DND-41 (cell line): ENCODE measurements around the gene CCDC60.

Experiments
- ATAC-seq: fragments of 200-7000 bp; cut with Tn5 transposase; 3 replicates; pipeline ENCODE4 v1.9.1; 2021; ENCODE audit warnings: low read depth; ENCODE audit not compliant: insufficient read depth
- DNase-seq: peaks from one replicate; pipeline ENCODE4 v3.0.0-alpha.2; 2020
- H2AFZ ChIP-seq: 2 replicates; pipeline ENCODE4 v1.6.0; 2012; ENCODE audit warnings: low read depth, low read length
- H3K27ac ChIP-seq: 2 replicates; pipeline ENCODE4 v1.5.1; 2012; ENCODE audit warnings: low read length, inconsistent platforms
- H3K27me3 ChIP-seq: fragments of 200-600 bp; sonication (generic); 2 replicates; pipeline ENCODE4 v1.6.0; 2012; ENCODE audit warnings: low read length, mild to moderate bottlenecking, inconsistent platforms; ENCODE audit not compliant: insufficient read depth, poor library complexity
- H3K36me3 ChIP-seq: 2 replicates; pipeline ENCODE4 v1.5.1; 2012; ENCODE audit warnings: low read length, inconsistent platforms; ENCODE audit not compliant: insufficient read depth
- H3K4me1 ChIP-seq: 2 replicates; pipeline ENCODE4 v1.5.1; 2012; ENCODE audit warnings: mild to moderate bottlenecking, low read length; ENCODE audit not compliant: insufficient read depth
- H3K4me2 ChIP-seq: 2 replicates; pipeline ENCODE4 v1.6.0; 2012; ENCODE audit warnings: mild to moderate bottlenecking, moderate library complexity, low read length, inconsistent platforms; ENCODE audit not compliant: insufficient read depth
- H3K4me3 ChIP-seq, 2 experiments: fragments of 200-600 bp in 1 of 2; shearing (Covaris generic) in 1 of 2; 2 replicates each; pipeline ENCODE4 v1.5.1; 2012 to 2016; ENCODE audit warnings: inconsistent platforms in 2 of 2, low read length in 2 of 2, mild to moderate bottlenecking in 2 of 2, low read depth in 1 of 2, moderate library complexity in 1 of 2
- H3K79me2 ChIP-seq: 2 replicates; pipeline ENCODE4 v1.6.0; 2012; ENCODE audit warnings: low read length, inconsistent platforms; ENCODE audit not compliant: insufficient read depth
- H3K9ac ChIP-seq: 2 replicates; pipeline ENCODE4 v1.6.0; 2012; ENCODE audit warnings: low read depth, mild to moderate bottlenecking, inconsistent platforms, low read length, moderate library complexity
- H3K9me3 ChIP-seq: 2 replicates; pipeline ENCODE4 v1.5.1; 2012; ENCODE audit warnings: low read length, moderate library complexity, mild to moderate bottlenecking, inconsistent platforms; ENCODE audit not compliant: insufficient read depth, severe bottlenecking
- H4K20me1 ChIP-seq: 2 replicates; pipeline ENCODE4 v1.6.0; 2012; ENCODE audit warnings: low read length; ENCODE audit not compliant: insufficient read depth
- EZH2 ChIP-seq: IDR thresholded peaks from 3 replicates; pipeline ENCODE4 v1.6.1; 2012; ENCODE audit warnings: borderline replicate concordance, low read depth, mild to moderate bottlenecking, moderate library complexity, low read length, inconsistent platforms; ENCODE audit not compliant: severe bottlenecking
- TF ChIP-seq, protein P1 (sequence below): IDR thresholded peaks from 2 replicates; pipeline ENCODE4 v1.5.1; 2012; ENCODE audit warnings: borderline replicate concordance, low read length, moderate library complexity, mild to moderate bottlenecking; ENCODE audit not compliant: poor library complexity, severe bottlenecking; ENCODE audit errors: extremely low read depth

Gene CCDC60

DNA sequence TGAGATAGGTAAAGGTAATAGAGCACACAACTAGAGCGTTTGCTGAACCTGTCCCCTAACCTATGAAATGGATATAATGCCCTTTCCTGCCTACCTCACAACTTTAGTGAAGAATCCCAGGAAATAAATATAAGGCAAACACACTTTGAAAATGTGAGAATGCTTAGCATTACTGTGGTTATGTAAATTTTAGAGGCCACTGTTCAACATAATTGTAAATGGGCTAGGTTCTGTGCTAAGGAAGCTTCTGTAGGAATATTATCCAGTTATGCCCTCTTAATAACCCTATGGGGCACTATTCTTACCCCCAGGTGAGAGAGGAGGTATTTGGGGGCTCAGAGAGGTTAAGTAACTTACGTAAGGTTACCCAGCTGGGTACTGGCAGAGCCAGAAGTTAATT, 166.5 kb downstream of the CCDC60 start:
- Histone ChIP-seq H3K27me3 (peaks cover 19% of the 10 kb centered on the region), H2AFZ (no peak overlapping the region), H4K20me1 (no peaks in the 10 kb centered on the region), H3K4me3 (no peak overlapping the region), H3K9ac (no peak overlapping the region), H3K9me3 (no peaks in the 10 kb centered on the region), H3K36me3 (no peaks in the 10 kb centered on the region), H3K4me2 (no peak overlapping the region), H3K27ac (no peak overlapping the region), H3K79me2 (no peaks in the 10 kb centered on the region), H3K4me1 (no peaks in the 10 kb centered on the region)
- ATAC-seq (no peak), DNase-seq (no peak)
- TF ChIP-seq, protein P1, sequence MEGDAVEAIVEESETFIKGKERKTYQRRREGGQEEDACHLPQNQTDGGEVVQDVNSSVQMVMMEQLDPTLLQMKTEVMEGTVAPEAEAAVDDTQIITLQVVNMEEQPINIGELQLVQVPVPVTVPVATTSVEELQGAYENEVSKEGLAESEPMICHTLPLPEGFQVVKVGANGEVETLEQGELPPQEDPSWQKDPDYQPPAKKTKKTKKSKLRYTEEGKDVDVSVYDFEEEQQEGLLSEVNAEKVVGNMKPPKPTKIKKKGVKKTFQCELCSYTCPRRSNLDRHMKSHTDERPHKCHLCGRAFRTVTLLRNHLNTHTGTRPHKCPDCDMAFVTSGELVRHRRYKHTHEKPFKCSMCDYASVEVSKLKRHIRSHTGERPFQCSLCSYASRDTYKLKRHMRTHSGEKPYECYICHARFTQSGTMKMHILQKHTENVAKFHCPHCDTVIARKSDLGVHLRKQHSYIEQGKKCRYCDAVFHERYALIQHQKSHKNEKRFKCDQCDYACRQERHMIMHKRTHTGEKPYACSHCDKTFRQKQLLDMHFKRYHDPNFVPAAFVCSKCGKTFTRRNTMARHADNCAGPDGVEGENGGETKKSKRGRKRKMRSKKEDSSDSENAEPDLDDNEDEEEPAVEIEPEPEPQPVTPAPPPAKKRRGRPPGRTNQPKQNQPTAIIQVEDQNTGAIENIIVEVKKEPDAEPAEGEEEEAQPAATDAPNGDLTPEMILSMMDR: no peak
- no peak for TF ChIP-seq EZH2

DNA sequence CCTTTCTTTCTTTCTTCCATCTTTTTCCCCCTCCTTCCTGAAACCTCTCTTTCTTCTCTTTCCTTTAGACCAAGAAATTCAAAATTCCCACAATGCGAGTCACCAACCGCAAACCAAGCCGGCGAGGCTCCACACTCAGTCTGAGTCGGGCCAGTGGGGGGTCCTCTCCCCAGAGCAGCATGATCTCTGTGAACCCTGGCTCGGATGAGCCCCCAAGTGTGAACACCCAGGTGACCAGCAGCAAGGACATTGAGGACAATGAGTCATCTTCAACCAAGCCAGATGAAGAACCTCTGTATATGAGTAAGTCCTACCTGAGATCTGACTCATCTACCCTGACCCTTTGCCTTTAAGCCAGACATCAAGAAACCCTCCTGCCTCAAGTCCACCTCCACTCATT, 170.5 kb downstream of the CCDC60 start:
- no peak overlapping the region for H3K4me2 ChIP-seq
- no peaks in the 10 kb centered on the region for H3K4me1 ChIP-seq
- no peak overlapping the region for H3K9ac ChIP-seq
- no peaks in the 10 kb centered on the region for H3K9me3 ChIP-seq
- H4K20me1 ChIP-seq: no peaks in the 10 kb centered on the region
- no peak overlapping the region for H3K4me3 ChIP-seq
- ATAC-seq (no peak), DNase-seq (no peak)
- H3K79me2 ChIP-seq: no peaks in the 10 kb centered on the region
- no peaks in the 10 kb centered on the region for H3K27me3 ChIP-seq
- TF ChIP-seq, protein P1: no peak
- TF ChIP-seq EZH2: no peak
- no peaks in the 10 kb centered on the region for H3K36me3 ChIP-seq
- no peak overlapping the region for H2AFZ ChIP-seq
- no peak overlapping the region for H3K27ac ChIP-seq

DNA sequence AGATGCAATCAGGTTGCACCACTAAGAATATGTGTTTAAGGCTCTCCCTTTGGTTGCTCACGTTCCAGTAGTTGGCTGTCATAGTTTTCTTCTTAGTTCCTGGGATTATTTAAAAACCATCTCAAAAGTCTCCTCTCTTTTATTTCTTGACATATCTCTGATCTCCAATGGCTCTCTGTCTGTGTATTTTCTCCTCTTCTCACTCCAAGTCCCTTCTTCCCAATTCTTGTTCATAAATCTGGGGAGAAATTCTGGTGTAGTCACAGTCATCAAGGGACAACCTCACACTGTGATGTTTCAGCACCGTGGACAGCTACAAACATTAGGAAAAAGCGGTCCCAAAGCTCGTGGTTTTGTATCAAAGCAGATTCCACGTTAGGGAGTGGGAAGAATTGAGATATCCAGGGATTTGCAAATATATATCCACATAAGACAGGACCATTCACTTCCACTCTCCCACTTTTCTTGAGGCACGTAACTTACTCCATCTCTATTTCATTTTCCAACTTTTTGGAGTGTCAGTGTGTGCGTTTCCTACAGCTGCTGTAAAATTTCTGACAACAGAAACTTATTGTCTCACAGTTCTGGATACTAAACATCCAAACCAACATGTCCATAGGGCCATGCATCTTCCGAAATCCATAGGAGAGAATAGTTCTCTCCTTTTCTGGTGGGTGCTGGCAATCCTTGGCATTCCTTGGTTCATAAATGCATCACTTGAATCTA, 178.4 kb downstream of the CCDC60 start:
- no peaks in the 10 kb centered on the region for H3K79me2 ChIP-seq
- H3K9ac ChIP-seq: no peak overlapping the region
- no peak for ATAC-seq
- H3K4me2 ChIP-seq: no peak overlapping the region
- H3K4me1 ChIP-seq: no peaks in the 10 kb centered on the region
- peak; percentile 25 for DNase-seq
- H3K27ac ChIP-seq: no peak overlapping the region
- no peak overlapping the region for H2AFZ ChIP-seq
- H3K27me3 ChIP-seq: no peaks in the 10 kb centered on the region
- no peaks in the 10 kb centered on the region for H3K36me3 ChIP-seq
- no peak overlapping the region for H3K4me3 ChIP-seq
- TF ChIP-seq, protein P1: no peak
- TF ChIP-seq EZH2: no peak
- no peaks in the 10 kb centered on the region for H3K9me3 ChIP-seq
- no peaks in the 10 kb centered on the region for H4K20me1 ChIP-seq

DNA sequence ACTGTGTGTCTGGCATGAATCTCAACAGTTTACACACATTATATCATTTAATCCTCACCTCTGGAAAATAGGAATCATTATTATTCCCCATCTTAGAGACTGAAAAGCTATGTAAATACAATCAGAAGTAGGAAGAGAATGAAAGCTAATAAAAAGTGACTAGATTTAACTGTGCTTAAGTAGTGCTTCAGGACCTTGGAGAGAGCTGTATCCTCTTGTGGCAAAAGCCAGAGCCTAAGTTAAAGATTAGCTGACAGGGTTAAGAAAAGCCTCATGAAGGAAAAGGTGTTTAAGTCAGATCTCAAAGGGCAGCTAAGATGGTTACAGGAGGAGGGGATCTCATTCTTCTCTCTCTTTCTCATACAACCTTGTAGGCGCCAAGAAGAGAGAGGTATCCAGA, 193.7 kb downstream of the CCDC60 start:
- ATAC-seq (no peak), DNase-seq (no peak)
- Histone ChIP-seq H3K36me3 (no peaks in the 10 kb centered on the region), H3K4me2 (no peak overlapping the region), H3K9ac (no peak overlapping the region), H3K4me1 (no peaks in the 10 kb centered on the region), H3K27me3 (no peaks in the 10 kb centered on the region), H2AFZ (no peak overlapping the region), H3K9me3 (no peaks in the 10 kb centered on the region), H4K20me1 (no peaks in the 10 kb centered on the region), H3K4me3 (no peak overlapping the region), H3K79me2 (no peaks in the 10 kb centered on the region), H3K27ac (no peak overlapping the region)
- TF ChIP-seq, protein P1: no peak
- no peak for TF ChIP-seq EZH2
